Stimulated activated naive CD8-positive, alpha-beta T cell treated with anti-CD3 and anti-CD28 coated beads, Interleukin-15, amount 100 ng/mL, for 72 hours (primary cell): ENCODE data around the gene ZNF660.
A peak's percentile ranks its signal among the peaks of the same experiment; 100 is the strongest.
"Not testable (repeated sequence)": the region's sequence is repeated elsewhere in the genome, so short reads cannot be mapped to it uniquely, and the experiment has no call there.

ENCODE experiments used
- ATAC-seq: fragments of 150-1000 bp; cut with Tn5 transposase; 2 replicates; pipeline ENCODE4 v1.10.0; 2021; ENCODE audit warnings: mild to moderate bottlenecking, moderate library complexity
- DNase-seq, 2 donors: peaks; one replicate each; pipeline ENCODE4 v3.0.0; 2021 to 2022
- H3K27ac Mint-ChIP-seq, 2 donors: one replicate each; pipeline ENCODE4 v1.8.0; 2022; ENCODE audit warnings: mild to moderate bottlenecking in 2 of 2, mixed read lengths in 2 of 2, moderate library complexity in 2 of 2
- H3K27me3 Mint-ChIP-seq: one replicate; pipeline ENCODE4 v1.8.0; 2022; ENCODE audit warnings: mixed read lengths
- H3K4me1 Mint-ChIP-seq: one replicate; pipeline ENCODE4 v1.8.0; 2022; ENCODE audit warnings: mild to moderate bottlenecking, mixed read lengths
- H3K4me3 Mint-ChIP-seq, 2 donors: one replicate each; pipeline ENCODE4 v1.8.0; 2022; ENCODE audit warnings: mild to moderate bottlenecking in 2 of 2, mixed read lengths in 2 of 2, moderate library complexity in 1 of 2
- H3K9me3 Mint-ChIP-seq, 2 donors: one replicate each; pipeline ENCODE4 v1.8.0; 2022; ENCODE audit warnings: mixed read lengths in 2 of 2

The ZNF660 gene

GRCh38 chr3:44584646-44585501 lies at the start of gene ZNF660:
TSS of gene ZNF660 (plus strand) at chr3:44584964. CDS start at chr3:44594194, 9,230 bp downstream.
- Mint-ChIP-seq H3K4me3 (peak within 1 kb of the TSS; percentile 49 to 78), H3K4me1 (peaks cover 13% of the 10 kb centered on the region), H3K9me3 (peaks cover 20 to 38% of the 10 kb centered on the region in 2 donors), H3K27ac (peak within 1 kb of the TSS in 1 of 2 donors; percentile 22), H3K27me3 (peaks cover 41% of the 10 kb centered on the region)
- ATAC-seq (peak; percentile 90), DNase-seq (peak; percentile 14 to 42)

GRCh38 chr3:44535364-44535763 lies 49.4 kb upstream of the ZNF660 start:
- ATAC-seq: no peak
- no peak overlapping the region for H3K4me3 Mint-ChIP-seq
- H3K9me3 Mint-ChIP-seq: no peaks in the 10 kb centered on the region
- no peak for DNase-seq
- no peak overlapping the region for H3K27ac Mint-ChIP-seq
- H3K27me3 Mint-ChIP-seq: peaks cover 39% of the 10 kb centered on the region
- no peaks in the 10 kb centered on the region for H3K4me1 Mint-ChIP-seq

- H3K4me3 Mint-ChIP-seq, H3K27ac Mint-ChIP-seq, H3K9me3 Mint-ChIP-seq, ATAC-seq, H3K4me1 Mint-ChIP-seq, DNase-seq: not testable (repeated sequence)
- H3K27me3 Mint-ChIP-seq: peaks cover 13% of the 10 kb centered on the region
Measured at GRCh38 chr3:44544811-44545210, 40.0 kb upstream of the ZNF660 start.

- ATAC-seq: peak; percentile 88
- H3K27me3 Mint-ChIP-seq: peaks cover 13% of the 10 kb centered on the region
- peaks cover 36% of the 10 kb centered on the region for H3K4me1 Mint-ChIP-seq
Measured at GRCh38 chr3:44554626-44555592, 29.9 kb upstream of the ZNF660 start, which contains the start of gene ZKSCAN7. TSS of gene ZKSCAN7 (plus strand) at chr3:44555193. CDS start at chr3:44557048, 1,855 bp downstream.

GRCh38 chr3:44555723-44556122 lies 29.0 kb upstream of the ZNF660 start:
- DNase-seq: no peak
- Mint-ChIP-seq H3K4me3 (peak overlapping the region; percentile 91 to 94), H3K9me3 (peaks cover 10 to 14% of the 10 kb centered on the region in 2 donors), H3K4me1 (peaks cover 36% of the 10 kb centered on the region), H3K27ac (peak overlapping the region in 1 of 2 donors; percentile 96), H3K27me3 (peaks cover 8% of the 10 kb centered on the region)
- ATAC-seq: peak; percentile 31

More at GRCh38 chr3:44554626-44555592, 29.9 kb upstream of the ZNF660 start, which contains the start of gene ZKSCAN7:
- peaks cover 8 to 12% of the 10 kb centered on the region in 2 donors for H3K9me3 Mint-ChIP-seq
- DNase-seq: peak; percentile 59 to 74
- H3K27ac Mint-ChIP-seq: peak within 1 kb of the TSS; percentile 91 to 96
- H3K4me3 Mint-ChIP-seq: peak within 1 kb of the TSS; percentile 91 to 94

GRCh38 chr3:44557074-44557473 lies 27.7 kb upstream of the ZNF660 start:
- ATAC-seq: no peak
- no peak for DNase-seq
- peaks cover 36% of the 10 kb centered on the region for H3K4me1 Mint-ChIP-seq
- H3K27me3 Mint-ChIP-seq: no peaks in the 10 kb centered on the region
- H3K9me3 Mint-ChIP-seq: peaks cover 23 to 24% of the 10 kb centered on the region in 2 donors
- no peak overlapping the region for H3K27ac Mint-ChIP-seq
- H3K4me3 Mint-ChIP-seq: no peak overlapping the region

GRCh38 chr3:44561076-44561475 lies 23.7 kb upstream of the ZNF660 start:
- Mint-ChIP-seq H3K27ac (no peak overlapping the region), H3K27me3 (no peaks in the 10 kb centered on the region)

GRCh38 chr3:44562147-44562546 lies 22.6 kb upstream of the ZNF660 start:
- ATAC-seq: no peak
- Mint-ChIP-seq H3K4me1 (peaks cover 11% of the 10 kb centered on the region), H3K27me3 (no peaks in the 10 kb centered on the region), H3K9me3 (peaks cover 27 to 36% of the 10 kb centered on the region in 2 donors), H3K4me3 (no peak overlapping the region), H3K27ac (no peak overlapping the region)
- no peak for DNase-seq

More at GRCh38 chr3:44561076-44561475, 23.7 kb upstream of the ZNF660 start:
- ATAC-seq (no peak), DNase-seq (no peak)
- peaks cover 20 to 26% of the 10 kb centered on the region in 2 donors for H3K9me3 Mint-ChIP-seq
- no peak overlapping the region for H3K4me3 Mint-ChIP-seq
- peaks cover 21% of the 10 kb centered on the region for H3K4me1 Mint-ChIP-seq

- no peaks in the 10 kb centered on the region for H3K27me3 Mint-ChIP-seq
- H3K27ac Mint-ChIP-seq: no peak overlapping the region
- no peaks in the 10 kb centered on the region for H3K4me1 Mint-ChIP-seq
- H3K9me3 Mint-ChIP-seq: peaks cover 70 to 72% of the 10 kb centered on the region in 2 donors
- DNase-seq (no peak), ATAC-seq (no peak)
- H3K4me3 Mint-ChIP-seq: no peak overlapping the region
Measured at GRCh38 chr3:44568561-44568960, 16.2 kb upstream of the ZNF660 start.

- ATAC-seq (no peak), DNase-seq (no peak)
- H3K9me3 Mint-ChIP-seq: peaks cover 66% of the 10 kb centered on the region in 2 donors
- H3K4me1 Mint-ChIP-seq: no peaks in the 10 kb centered on the region
- no peak overlapping the region for H3K4me3 Mint-ChIP-seq
- no peak overlapping the region for H3K27ac Mint-ChIP-seq
- no peaks in the 10 kb centered on the region for H3K27me3 Mint-ChIP-seq
Measured at GRCh38 chr3:44571024-44571423, 13.7 kb upstream of the ZNF660 start.

GRCh38 chr3:44576613-44577012 lies 8.2 kb upstream of the ZNF660 start:
- no peak for ATAC-seq
- peaks cover 37 to 38% of the 10 kb centered on the region in 2 donors for H3K9me3 Mint-ChIP-seq
- no peak for DNase-seq
- H3K27ac Mint-ChIP-seq: no peak overlapping the region
- H3K27me3 Mint-ChIP-seq: no peaks in the 10 kb centered on the region
- H3K4me1 Mint-ChIP-seq: no peaks in the 10 kb centered on the region
- H3K4me3 Mint-ChIP-seq: no peak overlapping the region

- H3K4me1 Mint-ChIP-seq, H3K27ac Mint-ChIP-seq, H3K27me3 Mint-ChIP-seq, DNase-seq, H3K4me3 Mint-ChIP-seq, ATAC-seq: not testable (repeated sequence)
- H3K9me3 Mint-ChIP-seq: peaks cover 29 to 30% of the 10 kb centered on the region in 2 donors
Measured at GRCh38 chr3:44577354-44577952, 7.3 kb upstream of the ZNF660 start.

- not testable (repeated sequence) for ATAC-seq, H3K4me3 Mint-ChIP-seq, H3K27me3 Mint-ChIP-seq, H3K4me1 Mint-ChIP-seq, DNase-seq
- H3K9me3 Mint-ChIP-seq: peaks cover 24 to 32% of the 10 kb centered on the region in 2 donors
- peak overlapping the region in 1 of 2 donors; percentile 89 for H3K27ac Mint-ChIP-seq
Measured at GRCh38 chr3:44578316-44578715, 6.4 kb upstream of the ZNF660 start.

- not testable (repeated sequence) for H3K4me3 Mint-ChIP-seq, DNase-seq, H3K4me1 Mint-ChIP-seq, H3K27ac Mint-ChIP-seq, ATAC-seq
- Mint-ChIP-seq H3K27me3 (peaks cover 12% of the 10 kb centered on the region), H3K9me3 (peaks cover 25 to 38% of the 10 kb centered on the region in 2 donors)
Measured at GRCh38 chr3:44578924-44579515, 5.7 kb upstream of the ZNF660 start.
